CD4-positive, alpha-beta T cell treated with Interferon alpha-2 for 1 hour (primary cell): Measurements from ENCODE around the gene GJA5.

Source experiments
- DNase-seq, 2 donors: peaks; one replicate each; pipeline ENCODE4 v3.0.0-alpha.2; 2020 to 2022

GJA5 gene

GRCh38 chr1:147723691-147724323 is 36.6 kb downstream of the GJA5 start:
- DNase-seq: peak in 1 of 2 donors; percentile 42

DNA sequence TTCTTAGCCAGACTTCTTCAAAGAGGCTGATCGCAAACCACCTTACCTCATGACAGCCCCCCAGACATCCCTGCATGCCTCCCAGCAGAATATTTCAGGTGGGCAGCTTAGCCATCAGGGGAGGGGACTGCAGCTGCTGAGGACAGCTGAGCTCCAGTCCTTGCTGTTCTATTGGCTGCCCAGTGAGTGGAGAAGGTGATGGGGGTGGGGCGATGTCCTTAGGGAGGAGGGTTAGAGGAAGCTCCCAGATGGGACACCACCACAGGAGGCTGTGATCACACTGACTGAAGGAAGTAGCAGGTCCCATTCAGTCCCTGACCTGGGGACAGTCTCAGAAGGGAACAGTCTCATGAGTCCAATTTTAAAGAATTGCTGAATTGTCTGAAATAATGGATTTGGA is 38.3 kb downstream of the GJA5 start:
- DNase-seq: no peak

GRCh38 chr1:147721716-147722115 is 38.7 kb downstream of the GJA5 start:
- DNase-seq: no peak

GRCh38 chr1:147720557-147720956 is 39.8 kb downstream of the GJA5 start:
- DNase-seq: no peak

DNA sequence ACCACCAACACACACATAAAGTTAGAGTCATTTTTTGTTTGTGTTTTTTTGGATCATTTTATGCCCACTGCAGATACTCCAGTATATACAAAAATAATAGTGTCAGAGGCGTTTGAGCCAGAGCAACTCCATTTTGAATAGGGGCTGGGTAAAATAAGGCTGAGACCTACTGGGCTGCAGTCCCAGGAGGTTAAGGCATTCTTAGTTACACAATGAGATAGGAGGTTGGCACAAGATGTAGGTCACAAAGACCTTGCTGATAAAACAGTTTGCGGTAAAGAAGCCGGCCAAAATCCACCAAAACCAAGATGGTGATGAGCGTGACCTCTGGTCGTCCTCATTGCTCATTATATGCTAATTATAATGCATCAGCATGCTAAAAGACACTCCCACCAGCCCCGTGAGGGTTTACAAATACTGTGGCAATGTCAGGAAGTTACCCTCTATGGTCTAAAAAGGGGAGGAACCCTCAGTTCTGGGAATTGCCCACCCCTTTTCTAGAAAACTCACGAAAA is 40.6 kb downstream of the GJA5 start:
- DNase-seq: peak in 1 of 2 donors; percentile 17

DNA sequence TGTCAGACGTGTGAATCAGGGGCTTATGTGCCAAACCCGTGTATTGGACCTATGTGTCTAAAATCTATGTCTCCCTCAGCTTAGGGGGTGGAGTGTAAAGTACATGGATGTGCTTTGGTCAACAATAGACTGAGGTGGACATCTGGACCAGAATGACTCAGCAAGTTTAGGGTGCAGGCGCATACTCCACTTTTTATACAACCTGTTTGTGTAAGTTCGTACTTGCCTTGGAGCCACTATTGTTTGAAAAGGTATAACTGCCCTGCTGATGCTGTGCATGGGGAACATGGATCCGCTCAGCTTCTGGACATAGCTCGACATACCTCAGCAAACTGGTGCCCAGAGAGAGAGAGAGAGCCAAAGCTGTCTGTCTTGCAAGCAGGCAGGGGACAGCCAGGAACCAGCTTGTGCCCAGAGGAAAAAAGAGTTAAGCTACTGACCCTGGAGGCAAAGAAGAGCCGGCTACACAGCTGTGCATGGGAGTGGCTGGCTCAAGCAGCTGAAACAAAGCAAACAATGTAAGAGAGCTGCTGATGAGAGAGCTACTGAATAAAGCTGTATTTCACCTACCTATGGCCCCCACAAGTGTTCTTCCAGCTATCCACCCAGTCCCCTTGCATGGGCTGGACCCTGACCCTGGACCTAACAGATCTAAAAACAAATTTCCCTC is 41.2 kb downstream of the GJA5 start:
- no peak for DNase-seq

DNA sequence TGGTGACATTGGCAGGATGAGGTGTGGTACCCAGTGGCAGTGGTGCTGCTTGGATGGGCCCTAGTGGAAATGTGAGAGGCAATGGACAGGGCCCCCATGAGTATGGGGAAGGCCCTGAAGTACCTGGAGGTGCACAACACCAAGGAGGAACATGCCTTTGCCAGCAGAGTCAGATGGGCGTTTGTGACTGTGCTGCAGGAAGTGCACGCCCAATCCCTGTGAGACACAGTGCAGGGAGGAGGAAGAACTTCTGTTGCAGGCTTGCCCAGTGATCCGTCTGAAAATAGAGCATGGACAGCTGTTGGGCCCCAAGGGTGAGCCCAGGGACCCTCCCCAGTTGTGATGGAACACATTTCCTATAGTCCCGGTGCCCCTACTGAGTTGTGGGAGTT is 42.7 kb downstream of the GJA5 start:
- DNase-seq: peak in 1 of 2 donors; percentile 6

DNA sequence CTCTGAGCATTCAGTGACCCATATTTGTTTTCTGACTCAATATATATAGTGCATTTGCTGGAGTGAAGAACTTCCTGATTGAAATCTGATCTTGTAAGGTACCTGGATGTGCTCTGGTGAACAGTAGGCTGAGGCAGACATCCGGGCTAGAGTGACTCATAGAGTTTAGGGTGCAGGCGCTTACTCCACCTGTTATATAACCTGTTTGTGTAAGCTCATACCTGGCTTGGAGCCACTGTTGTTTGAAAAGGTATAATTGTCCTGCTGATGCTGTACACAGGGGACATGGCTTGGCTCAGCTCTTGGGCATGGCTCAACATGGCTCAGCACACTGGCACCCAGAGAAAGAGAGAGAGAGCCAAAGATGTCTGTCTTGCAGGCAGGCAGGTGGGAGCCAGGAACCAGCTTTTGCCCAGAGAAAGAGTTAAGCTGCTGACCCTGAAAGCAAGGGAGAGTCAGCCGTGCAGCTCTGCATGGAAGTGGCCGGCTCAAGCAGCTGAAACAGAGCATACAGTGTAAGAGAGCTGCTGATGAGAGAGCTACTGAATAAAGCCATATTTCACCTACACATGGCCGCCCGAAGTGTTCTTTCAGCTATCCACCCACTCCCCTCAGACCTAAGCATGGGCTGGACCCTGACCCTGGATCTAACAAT is 43.2 kb downstream of the GJA5 start:
- peak in 1 of 2 donors; percentile 46 for DNase-seq

DNA sequence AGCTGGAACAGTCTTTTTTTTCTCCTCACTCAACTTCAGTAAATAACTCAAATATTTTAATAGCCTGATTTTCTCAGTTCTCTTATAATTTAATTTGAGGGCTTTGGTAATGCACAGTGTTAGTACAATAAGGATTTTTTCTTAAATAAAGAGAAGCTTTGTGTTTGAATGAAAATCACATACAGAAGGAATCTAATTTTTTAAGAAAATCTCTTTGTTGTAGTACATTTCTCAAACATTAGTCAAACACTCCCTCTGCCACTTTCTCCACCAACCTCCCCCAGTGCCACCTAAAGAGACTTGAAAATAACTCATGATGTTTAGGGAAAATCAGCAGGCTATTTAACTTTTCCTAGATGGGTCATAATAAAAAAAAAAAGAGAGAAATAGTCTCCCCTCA is 47.8 kb downstream of the GJA5 start:
- no peak for DNase-seq
